Neural progenitor cell (in vitro differentiated cells): ENCODE results near the gene KRT33B.
"Not testable (repeated sequence)": the region's sequence is repeated elsewhere in the genome, so short reads cannot be mapped to it uniquely, and the experiment has no call there.

Experiments
- EZH2 ChIP-seq: fragments of 200-600 bp; sonication (generic); IDR thresholded peaks from 2 replicates; pipeline ENCODE4 v1.6.1; 2017; ENCODE audit warnings: antibody characterized with exemption, mild to moderate bottlenecking, moderate library complexity
- EZH2phosphoT487 ChIP-seq: fragments of 200-600 bp; sonication (generic); IDR thresholded peaks from 2 replicates; pipeline ENCODE4 v1.6.1; 2017; ENCODE audit warnings: antibody characterized with exemption
- TF ChIP-seq, protein P1 (sequence below): fragments of 200-600 bp; sonication (generic); IDR thresholded peaks from 2 replicates; pipeline ENCODE4 v1.5.1; 2017; ENCODE audit warnings: antibody characterized with exemption, mild to moderate bottlenecking

- TF ChIP-seq, protein P1, sequence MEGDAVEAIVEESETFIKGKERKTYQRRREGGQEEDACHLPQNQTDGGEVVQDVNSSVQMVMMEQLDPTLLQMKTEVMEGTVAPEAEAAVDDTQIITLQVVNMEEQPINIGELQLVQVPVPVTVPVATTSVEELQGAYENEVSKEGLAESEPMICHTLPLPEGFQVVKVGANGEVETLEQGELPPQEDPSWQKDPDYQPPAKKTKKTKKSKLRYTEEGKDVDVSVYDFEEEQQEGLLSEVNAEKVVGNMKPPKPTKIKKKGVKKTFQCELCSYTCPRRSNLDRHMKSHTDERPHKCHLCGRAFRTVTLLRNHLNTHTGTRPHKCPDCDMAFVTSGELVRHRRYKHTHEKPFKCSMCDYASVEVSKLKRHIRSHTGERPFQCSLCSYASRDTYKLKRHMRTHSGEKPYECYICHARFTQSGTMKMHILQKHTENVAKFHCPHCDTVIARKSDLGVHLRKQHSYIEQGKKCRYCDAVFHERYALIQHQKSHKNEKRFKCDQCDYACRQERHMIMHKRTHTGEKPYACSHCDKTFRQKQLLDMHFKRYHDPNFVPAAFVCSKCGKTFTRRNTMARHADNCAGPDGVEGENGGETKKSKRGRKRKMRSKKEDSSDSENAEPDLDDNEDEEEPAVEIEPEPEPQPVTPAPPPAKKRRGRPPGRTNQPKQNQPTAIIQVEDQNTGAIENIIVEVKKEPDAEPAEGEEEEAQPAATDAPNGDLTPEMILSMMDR = not testable (repeated sequence)
- TF ChIP-seq EZH2, EZH2phosphoT487: not testable (repeated sequence)
These were observed 12.3 kb upstream of the KRT33B start, which contains the start of gene KRT34 for GRCh38 chr17:41381943-41382342.
